Suprapubic skin (tissue), 4 donors: ENCODE measurements around the gene SLC25A22. TPM values are rescaled to one million over a fixed set of nuclear protein-coding genes. Genes with fewer than 3 reads are reported as not detected.

ENCODE experiments used
- DNase-seq, 2 donors: peaks; one replicate each; pipeline ENCODE4 v3.0.0-alpha.2; 2019; ENCODE audit warnings: low spot score in 2 of 2
- H3K27ac ChIP-seq: fragments of 200-600 bp; sonication (generic); one replicate; pipeline ENCODE4 v1.5.1; 2019
- H3K27me3 ChIP-seq: fragments of 200-600 bp; sonication (generic); one replicate; pipeline ENCODE4 v1.5.1; 2019
- H3K36me3 ChIP-seq: fragments of 200-600 bp; sonication (generic); one replicate; pipeline ENCODE4 v1.5.1; 2019
- H3K4me1 ChIP-seq: fragments of 200-600 bp; sonication (generic); one replicate; pipeline ENCODE4 v1.5.1; 2019
- H3K4me3 ChIP-seq: fragments of 200-600 bp; sonication (generic); one replicate; pipeline ENCODE4 v1.5.1; 2019; ENCODE audit warnings: mild to moderate bottlenecking
- H3K9me3 ChIP-seq: fragments of 200-600 bp; sonication (generic); one replicate; pipeline ENCODE4 v1.5.1; 2019
- EP300 ChIP-seq: sonication (generic); formaldehyde crosslinking; IDR thresholded peaks from one replicate; pipeline ENCODE4 v1.6.1; 2017; ENCODE audit warnings: antibody characterized with exemption
- POLR2A ChIP-seq, 2 donors: fragments of 450-650 bp; IDR thresholded peaks; one replicate each; pipeline ENCODE4 v1.6.1; 2017; ENCODE audit warnings: antibody characterized with exemption in 2 of 2, mild to moderate bottlenecking in 2 of 2, moderate library complexity in 2 of 2
- POLR2AphosphoS5 ChIP-seq, 3 donors: sonication (generic); formaldehyde crosslinking; IDR thresholded peaks; one replicate each; pipeline ENCODE4 v1.6.1; 2017; ENCODE audit warnings: antibody characterized with exemption in 3 of 3
- WGBS: methylation state at CpG from one replicate; pipeline ENCODE4 v1.1.5; 2018; 5-methylcytosine and 5-hydroxymethylcytosine counted together
- total RNA-seq, 4 donors: library from RNA; depleted of rRNA; stranded (reverse); fragments of >200 nt; gene quantifications; one replicate each; pipeline ENCODE4 v1.1.0, GENCODE V29; 2016
- TF ChIP-seq, protein P1 (sequence below), 2 donors: fragments of 200-600 bp in 1 of 2; fragments of 450-650 bp in 1 of 2; sonication (generic) in 1 of 2; IDR thresholded peaks; one replicate each; pipeline ENCODE4 v1.5.1; 2016 to 2019; ENCODE audit warnings: antibody characterized with exemption in 2 of 2, mild to moderate bottlenecking in 1 of 2, moderate library complexity in 1 of 2

SLC25A22 gene
- total RNA-seq, 4 donors from 2014 or later: 11.2 to 14.7 (median 13.7) TPM

DNA sequence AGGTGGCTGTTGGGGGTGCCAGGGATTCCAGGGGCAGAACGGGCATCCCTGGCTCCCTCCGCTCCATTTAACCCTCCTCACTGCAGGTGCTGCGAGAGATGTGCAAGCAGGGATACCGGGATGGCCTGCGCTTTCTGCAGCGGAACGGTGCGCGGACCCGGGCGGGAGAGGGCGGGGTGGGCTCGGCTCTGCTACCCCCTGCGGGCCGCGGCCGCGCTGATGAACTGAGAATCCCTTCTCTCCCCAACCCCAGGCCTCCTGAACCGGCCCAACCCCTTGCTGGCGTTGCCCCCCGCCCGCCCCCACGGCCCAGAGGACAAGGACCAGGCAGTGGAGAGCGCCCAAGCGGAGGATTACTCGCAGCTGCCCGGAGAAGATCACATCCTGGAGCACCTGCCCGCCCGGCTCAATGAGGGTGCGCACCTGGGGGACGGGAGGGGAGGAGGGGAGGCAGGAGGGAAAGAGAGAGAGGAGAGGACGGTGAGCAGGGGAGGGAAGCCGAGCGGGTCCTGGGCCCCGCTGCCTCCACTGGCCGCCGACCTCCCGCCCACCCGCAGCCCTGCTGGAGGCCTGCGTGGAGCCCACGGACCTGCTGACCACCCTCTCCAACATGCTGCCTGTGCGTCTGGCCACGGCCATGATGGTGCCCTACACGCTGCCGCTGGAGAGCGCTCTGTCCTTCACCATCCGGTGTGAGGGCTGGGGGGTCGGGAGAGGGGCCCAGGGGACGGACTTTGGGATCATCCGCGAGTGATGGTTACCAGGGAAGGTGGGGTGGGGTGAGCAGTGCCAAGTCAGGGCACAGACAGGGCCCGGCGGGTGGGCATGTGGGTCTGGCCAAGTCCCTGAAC lies 25.6 kb upstream of the SLC25A22 start:
- peaks cover 65% of the 10 kb centered on the region for H3K4me1 ChIP-seq
- H3K4me3 ChIP-seq: no peak overlapping the region
- H3K27me3 ChIP-seq: peaks cover 7% of the 10 kb centered on the region
- TF ChIP-seq POLR2AphosphoS5 (IDR thresholded peaks at IDR 0.05) (no peak), EP300 (no peak), POLR2A (IDR thresholded peaks at IDR 0.05) (no peak)
- TF ChIP-seq, protein P1, sequence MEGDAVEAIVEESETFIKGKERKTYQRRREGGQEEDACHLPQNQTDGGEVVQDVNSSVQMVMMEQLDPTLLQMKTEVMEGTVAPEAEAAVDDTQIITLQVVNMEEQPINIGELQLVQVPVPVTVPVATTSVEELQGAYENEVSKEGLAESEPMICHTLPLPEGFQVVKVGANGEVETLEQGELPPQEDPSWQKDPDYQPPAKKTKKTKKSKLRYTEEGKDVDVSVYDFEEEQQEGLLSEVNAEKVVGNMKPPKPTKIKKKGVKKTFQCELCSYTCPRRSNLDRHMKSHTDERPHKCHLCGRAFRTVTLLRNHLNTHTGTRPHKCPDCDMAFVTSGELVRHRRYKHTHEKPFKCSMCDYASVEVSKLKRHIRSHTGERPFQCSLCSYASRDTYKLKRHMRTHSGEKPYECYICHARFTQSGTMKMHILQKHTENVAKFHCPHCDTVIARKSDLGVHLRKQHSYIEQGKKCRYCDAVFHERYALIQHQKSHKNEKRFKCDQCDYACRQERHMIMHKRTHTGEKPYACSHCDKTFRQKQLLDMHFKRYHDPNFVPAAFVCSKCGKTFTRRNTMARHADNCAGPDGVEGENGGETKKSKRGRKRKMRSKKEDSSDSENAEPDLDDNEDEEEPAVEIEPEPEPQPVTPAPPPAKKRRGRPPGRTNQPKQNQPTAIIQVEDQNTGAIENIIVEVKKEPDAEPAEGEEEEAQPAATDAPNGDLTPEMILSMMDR (IDR thresholded peaks at IDR 0.05): no peak
- peaks cover 36% of the 10 kb centered on the region for H3K36me3 ChIP-seq
- H3K9me3 ChIP-seq: no peaks in the 10 kb centered on the region
- H3K27ac ChIP-seq: no peak overlapping the region
- no peak for DNase-seq
- 90% methylated on average over 32 of the region's 53 CpGs for WGBS

DNA sequence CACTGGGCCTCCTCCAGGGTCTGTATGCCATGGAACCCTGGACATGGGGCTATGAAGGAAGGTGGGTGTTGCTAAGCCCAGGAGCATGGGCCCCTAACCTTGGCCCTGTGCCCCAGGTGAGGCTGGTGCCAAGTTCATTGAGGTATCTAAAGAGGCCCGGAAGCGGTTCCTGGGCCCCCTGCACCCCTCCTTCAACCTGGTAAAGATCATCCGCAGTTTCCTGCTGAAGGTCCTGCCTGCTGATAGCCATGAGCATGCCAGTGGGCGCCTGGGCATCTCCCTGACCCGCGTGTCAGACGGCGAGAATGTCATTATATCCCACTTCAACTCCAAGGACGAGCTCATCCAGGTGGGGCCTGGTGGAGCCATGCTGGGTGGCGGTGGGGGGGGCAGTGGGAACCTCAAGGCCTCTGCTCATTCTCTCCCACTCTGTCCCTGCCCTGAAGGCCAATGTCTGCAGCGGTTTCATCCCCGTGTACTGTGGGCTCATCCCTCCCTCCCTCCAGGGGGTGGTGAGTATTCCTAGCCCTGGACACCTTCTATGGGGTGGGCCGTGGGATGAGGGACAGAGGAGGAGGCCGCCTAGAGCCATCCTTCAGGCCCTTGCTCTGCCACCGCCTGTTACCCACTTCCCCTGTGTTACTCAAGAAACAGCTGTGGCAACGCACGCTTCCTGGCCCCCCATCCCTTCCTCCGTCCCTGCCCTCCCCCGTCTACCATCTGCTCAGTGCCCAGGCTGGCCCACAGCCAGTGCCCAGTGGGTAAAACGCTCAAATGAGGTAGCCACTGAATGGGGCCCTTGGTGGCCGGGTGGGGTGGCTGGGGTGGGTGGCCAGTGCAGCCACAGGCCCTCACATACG lies 23.7 kb upstream of the SLC25A22 start:
- no peaks in the 10 kb centered on the region for H3K9me3 ChIP-seq
- no peak for TF ChIP-seq POLR2AphosphoS5 (IDR thresholded peaks at IDR 0.05)
- TF ChIP-seq POLR2A (IDR thresholded peaks at IDR 0.05): no peak
- TF ChIP-seq, protein P1 (IDR thresholded peaks at IDR 0.05): no peak
- TF ChIP-seq EP300: no peak
- 85% methylated on average over 7 of the region's 22 CpGs for WGBS
- peaks cover under 1% of the 10 kb centered on the region for H3K27me3 ChIP-seq
- H3K4me1 ChIP-seq: peaks cover 52% of the 10 kb centered on the region
- H3K27ac ChIP-seq: peak overlapping the region; percentile 34
- peaks cover 36% of the 10 kb centered on the region for H3K36me3 ChIP-seq
- peak overlapping the region; percentile 95 for H3K4me3 ChIP-seq
- no peak for DNase-seq

DNA sequence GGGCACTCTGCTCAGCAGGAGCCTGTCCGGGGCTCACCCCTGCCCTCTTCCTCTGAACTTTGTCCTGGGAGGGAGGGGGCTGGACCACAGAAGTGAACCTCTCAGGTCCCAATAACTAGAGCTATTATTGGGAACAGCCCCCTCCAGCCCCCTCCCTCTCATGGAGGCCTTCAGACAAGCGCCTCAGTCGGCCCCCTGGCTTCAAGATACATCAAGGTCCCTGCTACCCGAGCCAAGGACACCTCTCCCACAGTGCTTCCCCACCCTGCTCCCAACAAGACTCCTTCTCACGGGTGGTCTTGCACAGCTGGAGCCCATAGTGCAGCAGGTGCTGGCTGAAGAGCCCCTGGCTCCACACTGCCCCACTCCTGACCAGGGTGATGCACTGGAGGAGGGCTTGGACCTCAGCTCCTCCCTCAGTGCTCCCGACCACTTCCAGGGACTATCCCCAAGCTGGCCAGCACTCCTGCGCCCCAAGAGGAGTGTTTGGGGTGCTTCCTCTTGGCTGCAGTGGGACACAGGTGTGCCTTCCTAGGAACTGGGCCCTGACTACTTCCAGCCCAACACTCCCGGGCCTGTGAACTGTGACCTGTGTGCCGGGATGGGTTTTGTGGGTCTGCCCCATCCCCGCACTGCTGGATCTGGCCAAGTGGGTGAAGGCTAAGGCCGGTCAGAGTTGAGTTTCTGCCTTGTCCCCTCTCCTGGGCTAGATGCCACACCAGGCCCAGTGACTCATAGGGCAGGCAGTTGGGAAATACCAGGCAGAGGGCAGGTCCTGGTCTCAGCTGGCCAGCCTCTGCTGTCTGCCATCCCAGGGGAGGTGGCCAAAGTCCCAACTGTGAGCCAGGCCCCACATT lies 22.8 kb upstream of the SLC25A22 start:
- 48% methylated on average over 8 of the region's 11 CpGs for WGBS
- Histone ChIP-seq H3K27me3 (no peaks in the 10 kb centered on the region), H3K36me3 (peaks cover 36% of the 10 kb centered on the region), H3K4me1 (peaks cover 47% of the 10 kb centered on the region), H3K27ac (peak overlapping the region; percentile 100), H3K9me3 (no peaks in the 10 kb centered on the region), H3K4me3 (peak overlapping the region; percentile 95)
- peak in 2 of 3 donors; percentile 18 to 43 for TF ChIP-seq POLR2AphosphoS5 (IDR thresholded peaks at IDR 0.05)
- no peak for TF ChIP-seq POLR2A (IDR thresholded peaks at IDR 0.05)
- TF ChIP-seq EP300: no peak
- DNase-seq: peak in 1 of 2 donors; percentile 90

DNA sequence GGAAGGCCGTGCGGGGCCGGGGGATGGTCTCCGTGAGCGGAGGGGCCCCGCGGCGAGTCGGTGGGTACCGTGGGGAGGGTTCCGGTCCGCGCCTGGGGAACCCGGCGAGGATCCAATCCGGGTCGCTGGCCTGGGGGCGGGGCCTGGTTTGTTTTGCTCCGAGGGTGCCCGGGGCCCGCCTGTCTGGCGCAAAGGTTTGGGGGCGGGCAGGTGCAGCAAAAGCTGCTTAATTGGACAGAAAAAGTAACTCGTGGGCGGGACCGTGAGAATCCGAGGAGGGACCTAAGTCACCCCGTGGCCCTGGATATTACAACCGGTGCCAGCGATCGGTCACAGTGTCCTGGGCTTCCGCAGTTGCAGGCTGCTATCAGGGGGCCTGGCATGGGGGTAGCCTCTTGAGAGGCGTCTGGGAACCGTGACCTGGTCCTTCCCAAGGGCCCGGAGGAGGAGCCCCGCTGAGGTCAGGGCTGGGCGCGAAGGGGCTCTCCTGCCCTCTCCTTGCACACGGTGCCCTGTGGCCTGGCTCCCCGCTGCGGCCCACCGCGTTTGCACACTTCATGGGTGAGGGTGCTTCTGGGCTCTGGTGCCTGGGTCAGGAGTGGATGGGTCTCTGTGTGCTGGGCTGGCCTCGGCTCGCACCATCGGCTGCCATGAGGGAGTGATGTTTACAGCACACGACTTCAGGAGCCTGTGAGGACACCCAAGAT lies 22.0 kb upstream of the SLC25A22 start:
- H3K4me1 ChIP-seq: peaks cover 43% of the 10 kb centered on the region
- H3K27ac ChIP-seq: peak overlapping the region; percentile 100
- no peaks in the 10 kb centered on the region for H3K9me3 ChIP-seq
- no peak for TF ChIP-seq EP300
- TF ChIP-seq, protein P1 (IDR thresholded peaks at IDR 0.05): no peak
- TF ChIP-seq POLR2AphosphoS5 (IDR thresholded peaks at IDR 0.05): no peak
- peak in 1 of 2 donors; percentile 44 for TF ChIP-seq POLR2A (IDR thresholded peaks at IDR 0.05)
- H3K27me3 ChIP-seq: no peaks in the 10 kb centered on the region
- peak overlapping the region; percentile 95 for H3K4me3 ChIP-seq
- peak; percentile 95 for DNase-seq
- WGBS: no CpG with 5 or more reads among the region's 47 CpGs
- H3K36me3 ChIP-seq: peaks cover 32% of the 10 kb centered on the region
